HG03571 (cell line): ENCODE data around the gene EPN1.

Source experiments
- ATAC-seq: cut with Tn5 transposase; IDR thresholded peaks from one replicate; pipeline ENCODE4 v1.9.1; 2021; ENCODE audit not compliant: unreplicated experiment

EPN1 gene

DNA sequence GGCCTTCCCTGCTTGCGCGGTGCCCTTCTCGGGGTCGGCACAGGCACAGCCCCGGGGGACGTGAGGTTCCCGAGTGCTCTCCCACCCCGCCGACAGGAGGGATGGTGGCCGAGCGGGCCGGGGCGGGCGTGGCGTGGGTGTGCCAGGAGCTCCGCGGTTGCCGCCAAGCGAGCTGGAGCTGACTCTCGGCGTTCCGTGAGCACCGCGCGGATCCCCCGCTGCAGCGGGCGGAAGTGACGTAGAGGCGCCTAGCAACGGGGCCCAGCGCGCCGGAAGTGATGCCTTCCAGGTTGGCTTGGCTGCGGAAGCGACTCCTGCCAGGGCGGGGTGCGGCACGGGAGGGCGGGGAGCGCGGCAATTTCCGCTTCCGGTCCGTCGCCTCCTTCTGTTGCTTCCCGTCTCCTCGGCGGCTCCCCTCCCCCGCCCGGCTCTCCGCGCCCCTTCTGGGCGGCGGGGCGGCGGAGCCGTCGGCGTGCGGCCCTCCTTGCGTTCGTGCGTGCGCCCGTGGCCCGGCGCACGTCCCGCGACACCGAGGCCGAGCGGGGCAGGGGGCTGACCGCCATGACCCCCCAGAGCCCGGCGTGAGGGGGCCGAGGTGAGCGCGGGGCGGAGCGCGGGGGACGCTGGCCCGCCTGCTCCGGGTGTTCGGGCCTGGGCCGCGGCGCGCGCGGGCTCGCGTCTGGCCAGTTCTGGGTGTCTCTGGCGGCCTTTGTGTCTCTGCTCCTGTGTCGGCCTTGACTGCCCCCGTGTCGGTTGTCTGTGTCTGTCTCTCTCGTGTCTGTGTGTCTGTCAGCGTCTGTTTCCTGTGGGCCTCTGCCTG lies at the start of gene EPN1:
Gene EPN1 (plus strand): TSS at position 386 of the 820 bp plus-strand sequence. CDS start 3,402 bp downstream, outside the sequence.
- ATAC-seq, result peak; percentile 53

DNA sequence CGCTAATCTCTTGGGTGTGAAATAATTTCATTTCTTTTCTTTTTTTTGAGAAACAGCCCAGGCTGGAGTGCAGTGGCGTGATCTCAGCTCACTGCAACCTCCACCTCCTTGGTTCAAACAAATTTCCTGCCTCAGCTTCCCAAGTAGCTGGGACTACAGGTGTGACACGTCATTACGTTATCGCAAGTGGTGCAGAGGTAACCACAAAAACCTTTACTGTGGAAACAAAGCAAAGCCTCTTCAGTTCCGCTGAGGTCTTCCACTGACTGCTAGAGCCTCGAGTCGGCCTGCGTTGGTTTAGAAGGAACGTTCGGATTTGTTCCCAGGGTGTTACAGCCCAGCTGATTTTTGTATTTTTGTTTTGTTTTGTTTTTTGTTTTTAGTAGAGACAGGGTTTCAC lies 48.7 kb upstream of the EPN1 start:
- no peak for ATAC-seq

DNA sequence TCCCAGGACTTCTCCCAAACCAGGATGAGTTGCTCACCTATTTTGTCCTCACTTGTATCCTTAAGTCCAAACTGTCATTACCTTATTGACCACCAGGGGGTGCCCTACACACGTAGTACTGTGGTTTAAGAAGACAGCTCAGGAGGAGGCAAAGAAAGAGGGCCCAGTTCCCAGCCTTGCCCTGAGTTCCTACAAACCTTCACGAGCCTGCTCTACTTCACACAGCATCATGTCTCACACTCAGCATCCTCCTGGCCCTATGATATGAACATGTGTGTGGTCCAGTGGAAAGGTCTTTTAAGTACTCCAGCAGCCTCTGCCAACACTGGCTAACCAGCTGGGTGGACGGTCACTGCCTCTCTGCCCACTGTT lies 42.6 kb upstream of the EPN1 start:
- no peak for ATAC-seq

DNA sequence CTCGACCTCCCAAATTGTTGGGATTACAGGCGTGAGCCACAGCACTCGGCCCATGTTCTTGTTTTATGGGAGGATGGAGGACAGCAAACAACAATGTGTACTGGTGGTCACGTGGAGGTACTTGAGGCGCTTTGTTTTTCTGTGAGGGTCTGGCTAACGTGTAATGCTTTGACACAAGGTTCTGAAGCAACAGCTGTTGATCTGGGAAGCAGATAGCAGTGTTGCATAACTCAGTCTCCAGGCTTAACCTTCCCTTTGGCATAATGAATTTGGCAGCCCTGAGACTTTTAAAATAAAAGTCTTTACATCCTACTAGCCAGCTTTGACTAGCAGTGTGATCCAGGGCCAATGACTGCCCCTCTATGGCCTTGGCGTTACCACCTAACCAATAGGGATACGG lies 41.2 kb upstream of the EPN1 start:
- ATAC-seq, result no peak

DNA sequence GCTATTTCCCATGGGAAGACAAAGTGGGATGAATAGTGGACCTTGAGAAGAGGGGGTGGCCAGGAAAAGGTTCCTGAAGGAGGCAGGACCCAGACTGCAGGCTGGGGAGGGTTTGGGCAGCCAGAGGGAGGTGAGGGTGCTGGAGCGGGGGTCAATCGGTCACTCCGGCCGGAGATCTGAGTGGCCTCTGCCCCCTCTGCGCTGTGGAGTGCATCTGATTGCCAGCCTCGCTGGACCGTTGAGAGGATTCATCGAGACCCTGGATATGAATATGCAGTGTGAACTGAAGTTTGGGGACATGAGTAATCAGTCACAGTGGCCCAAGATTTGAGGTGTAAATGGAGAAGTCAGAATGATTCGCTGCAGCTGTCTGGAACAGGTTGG lies 39.7 kb upstream of the EPN1 start:
- ATAC-seq, result no peak

DNA sequence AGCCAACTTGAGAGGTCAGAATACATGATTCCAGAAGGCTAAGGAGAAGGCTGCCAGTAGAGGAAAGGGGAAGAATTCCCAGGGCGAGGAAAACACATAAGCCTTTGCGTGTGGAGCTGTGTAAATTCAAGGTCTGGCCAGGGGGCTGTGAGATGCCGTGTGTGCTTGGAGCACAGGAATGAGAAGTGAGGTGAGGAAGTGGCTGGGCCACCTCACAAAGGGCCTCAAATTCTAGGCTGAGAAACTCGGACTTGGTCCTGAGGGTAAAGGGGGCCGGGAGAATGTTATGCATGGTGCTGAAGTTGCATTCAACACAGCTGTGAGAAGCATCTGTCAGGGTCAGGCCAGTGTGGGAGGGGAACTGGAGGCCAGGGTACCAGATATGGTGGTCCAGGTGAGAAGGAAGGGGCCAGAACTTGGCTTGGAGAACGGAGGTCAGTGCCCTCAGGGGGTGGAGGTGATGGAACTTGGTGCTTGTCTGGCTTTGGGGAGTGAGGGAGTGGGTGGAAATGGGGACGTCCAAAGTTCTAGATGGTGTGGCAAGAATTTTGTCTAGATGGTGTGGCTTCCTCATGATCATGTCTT lies 39.1 kb upstream of the EPN1 start:
- no peak for ATAC-seq

DNA sequence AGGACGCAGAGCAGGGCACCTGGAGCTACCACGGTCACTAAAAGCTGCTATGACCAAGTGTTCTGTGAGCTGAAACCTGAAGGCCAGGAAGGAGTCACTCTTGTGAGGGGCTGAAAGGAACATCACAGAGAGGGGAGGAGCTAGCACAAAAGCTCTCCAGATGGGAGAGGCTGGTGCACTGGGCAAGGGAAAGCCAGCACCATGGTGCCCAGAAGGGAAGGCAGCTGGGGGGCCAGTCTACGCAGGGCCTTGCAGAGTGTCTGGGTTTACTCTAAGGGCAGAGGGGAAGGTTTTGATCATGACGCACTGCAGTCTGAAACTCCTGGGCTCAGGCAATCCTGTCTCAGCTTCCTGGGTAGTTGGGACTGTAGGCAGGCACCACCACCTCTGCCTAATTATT lies 38.3 kb upstream of the EPN1 start:
- no peak for ATAC-seq

DNA sequence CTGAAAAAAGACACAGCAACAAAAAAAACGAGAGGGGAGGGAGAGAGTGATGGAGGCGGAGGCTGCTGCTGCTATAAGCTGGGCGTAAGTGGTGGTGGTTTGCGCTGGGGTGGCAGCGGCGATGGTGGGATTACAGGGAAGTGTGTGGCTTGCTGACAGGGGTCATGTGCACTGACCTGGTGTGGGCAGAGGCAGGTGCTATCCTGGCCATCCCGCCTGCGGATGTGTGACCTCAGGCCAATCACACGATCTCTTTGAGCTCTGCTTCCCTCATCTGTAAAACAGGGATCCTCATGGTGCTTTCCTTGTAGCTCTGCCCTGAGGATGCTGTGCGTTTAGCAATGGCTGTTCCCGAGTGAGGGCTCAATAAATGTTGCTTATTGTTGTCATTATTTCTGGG lies 37.5 kb upstream of the EPN1 start:
- ATAC-seq, result no peak

DNA sequence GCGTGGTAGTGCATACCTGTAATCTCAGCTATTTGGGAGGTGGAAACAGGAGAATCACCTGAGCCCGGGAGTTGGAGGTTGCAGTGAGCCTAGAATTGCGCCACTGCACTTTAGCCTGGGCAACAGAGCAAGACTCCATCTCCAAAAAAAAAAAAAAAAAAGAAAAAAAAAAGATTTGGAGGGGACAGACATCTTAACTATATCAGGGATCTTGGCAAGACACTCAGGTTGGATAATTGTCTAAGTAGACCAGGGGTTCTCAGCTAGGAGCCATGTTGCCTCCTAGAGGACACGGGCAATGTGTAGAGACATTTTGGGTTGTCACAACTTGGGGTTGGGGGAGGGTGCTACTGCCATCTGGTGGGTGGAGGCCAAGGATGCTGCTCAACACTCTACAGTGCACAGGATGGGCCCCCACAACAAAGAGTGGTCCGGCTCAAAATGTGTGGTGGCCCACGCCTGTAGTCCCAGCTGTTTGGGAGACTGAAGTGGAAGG lies 36.1 kb upstream of the EPN1 start:
- ATAC-seq, result no peak

DNA sequence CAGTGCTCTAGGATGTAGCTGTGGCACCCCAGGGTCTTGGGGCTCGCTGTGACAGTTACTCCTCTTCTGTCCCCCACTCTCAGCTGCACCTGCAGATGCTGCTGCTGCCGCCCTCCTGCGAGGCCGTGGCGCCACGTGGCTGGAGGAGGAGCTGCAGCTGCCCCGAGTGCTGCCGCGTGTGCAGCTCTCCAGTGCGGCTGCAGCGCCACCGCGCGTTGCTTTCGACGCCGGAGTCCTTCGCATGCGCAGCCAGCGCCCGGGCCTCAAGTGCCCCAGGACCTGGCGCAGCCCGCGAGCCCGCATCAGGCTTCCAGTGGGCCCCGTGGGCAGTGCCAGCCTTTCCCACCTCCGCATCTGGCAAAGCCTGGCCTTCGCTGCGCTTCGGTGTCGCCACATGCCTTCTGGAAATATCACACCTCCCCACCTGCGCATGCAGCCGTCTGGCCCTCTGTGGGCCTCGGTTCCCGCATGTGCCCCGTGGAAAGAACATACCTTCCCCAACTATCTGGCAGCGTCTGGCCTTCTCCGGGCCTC lies 34.9 kb upstream of the EPN1 start:
- no peak for ATAC-seq

DNA sequence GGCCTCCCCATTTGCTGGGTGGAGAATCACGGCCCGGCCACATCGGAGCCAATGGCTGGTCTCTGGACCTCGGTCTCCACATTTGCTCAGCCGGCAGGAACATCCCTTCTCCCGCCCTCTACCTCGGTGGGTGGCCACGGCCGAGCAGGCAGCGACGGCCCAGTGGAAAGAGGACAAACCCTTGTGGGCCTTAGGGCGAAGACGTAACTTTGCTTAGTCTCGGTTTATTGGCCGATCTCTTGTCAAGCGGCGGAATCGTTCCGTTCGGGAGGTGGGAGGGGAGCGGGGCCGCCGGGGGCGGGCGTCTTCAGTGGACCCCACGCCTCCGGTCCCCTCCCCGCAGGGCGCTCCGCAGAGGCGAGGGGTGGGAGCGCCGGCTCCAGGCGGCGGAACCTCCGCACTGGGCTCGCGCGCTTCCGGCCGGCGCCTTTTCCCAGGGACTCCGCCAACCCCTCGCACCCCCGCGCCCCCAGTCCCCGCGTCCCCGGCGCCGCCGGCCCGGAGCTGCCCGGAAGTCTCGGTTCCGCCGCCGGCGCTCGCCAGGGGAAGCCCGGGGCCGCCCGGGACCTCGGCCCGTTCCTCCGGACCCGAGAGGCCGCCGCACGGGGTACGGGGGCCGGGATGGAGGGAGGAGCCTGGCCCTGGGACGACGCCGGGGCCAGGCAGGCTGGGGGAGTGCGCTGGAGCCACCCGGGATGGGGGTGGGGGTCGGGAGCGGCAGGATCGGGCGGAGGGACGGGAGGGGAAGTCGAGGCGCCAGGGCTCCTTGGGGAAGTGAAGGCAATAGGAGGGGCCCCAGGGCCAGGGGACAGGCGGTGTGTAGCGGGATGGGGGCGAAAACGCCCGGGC lies 34.2 kb upstream of the EPN1 start, which contains the start of gene ZNF580:
Gene ZNF580 (plus strand): TSS at position 426 of the 849 bp plus-strand sequence. CDS start 1,507 bp downstream, outside the sequence.
- no peak for ATAC-seq

DNA sequence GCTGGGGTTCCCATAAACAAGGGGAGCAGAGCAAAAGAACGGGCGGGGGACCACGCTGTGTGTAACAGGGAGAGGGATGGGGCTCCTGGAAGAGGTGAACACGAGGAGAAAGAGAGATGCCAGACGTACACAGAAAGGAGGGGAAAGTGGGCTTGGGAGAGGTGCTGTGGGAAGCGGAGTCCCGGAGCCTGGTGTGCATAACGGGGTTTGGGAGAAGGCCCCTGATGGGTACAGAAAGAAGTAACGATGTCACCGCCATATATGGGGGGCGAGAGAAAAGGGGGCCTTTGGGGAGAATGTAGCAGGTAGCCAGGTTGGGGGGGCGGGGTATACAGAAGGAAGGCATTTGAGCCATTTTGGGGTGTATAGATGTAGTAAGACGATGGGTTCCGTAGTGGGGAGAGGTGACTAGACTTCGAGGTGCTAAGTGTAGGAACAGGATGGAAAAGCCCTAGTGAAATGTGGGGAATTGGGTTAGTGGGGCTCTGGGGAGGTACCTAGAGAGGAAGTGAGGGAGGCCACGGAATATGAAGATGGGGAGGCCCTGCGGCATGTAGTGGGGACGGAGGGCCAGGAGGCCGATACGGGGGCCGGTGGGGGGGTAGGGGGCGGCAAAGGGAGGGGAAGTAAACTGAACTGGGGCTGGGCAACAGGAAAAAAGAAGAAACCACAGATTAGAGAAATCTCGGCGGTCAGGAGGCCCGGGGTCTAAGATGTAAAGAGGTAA lies 33.4 kb upstream of the EPN1 start:
- no peak for ATAC-seq

DNA sequence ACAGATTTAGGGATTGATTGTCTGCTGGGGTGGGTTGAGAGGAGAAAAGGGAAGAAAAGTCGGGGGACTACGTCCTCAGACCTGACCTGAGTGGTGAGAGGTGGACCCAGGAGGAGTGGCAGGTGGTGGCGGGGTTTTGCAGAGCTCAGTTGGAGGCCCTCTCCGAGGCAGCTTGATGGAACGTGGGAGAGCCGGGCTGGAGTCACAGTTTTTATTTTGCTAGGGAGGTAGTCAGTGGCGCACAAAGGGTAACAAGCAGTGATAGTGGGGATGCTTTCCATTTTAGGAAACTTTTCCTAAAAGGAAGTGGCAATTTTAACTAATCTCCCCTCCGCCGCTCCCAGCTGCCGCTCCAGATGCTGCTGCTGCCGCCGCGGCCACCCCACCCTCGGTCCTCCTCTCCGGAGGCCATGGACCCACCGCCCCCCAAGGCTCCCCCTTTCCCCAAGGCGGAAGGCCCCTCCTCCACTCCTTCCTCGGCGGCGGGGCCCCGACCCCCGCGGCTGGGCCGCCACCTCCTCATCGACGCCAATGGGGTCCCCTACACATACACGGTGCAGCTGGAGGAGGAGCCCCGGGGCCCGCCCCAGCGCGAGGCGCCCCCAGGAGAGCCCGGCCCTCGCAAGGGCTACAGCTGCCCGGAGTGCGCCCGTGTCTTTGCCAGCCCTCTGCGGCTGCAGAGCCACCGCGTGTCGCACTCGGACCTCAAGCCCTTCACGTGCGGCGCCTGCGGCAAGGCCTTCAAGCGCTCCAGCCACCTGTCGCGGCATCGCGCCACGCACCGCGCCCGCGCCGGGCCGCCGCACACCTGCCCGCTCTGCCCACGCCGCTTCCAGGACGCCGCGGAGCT lies 32.6 kb upstream of the EPN1 start:
- ATAC-seq, result no peak

DNA sequence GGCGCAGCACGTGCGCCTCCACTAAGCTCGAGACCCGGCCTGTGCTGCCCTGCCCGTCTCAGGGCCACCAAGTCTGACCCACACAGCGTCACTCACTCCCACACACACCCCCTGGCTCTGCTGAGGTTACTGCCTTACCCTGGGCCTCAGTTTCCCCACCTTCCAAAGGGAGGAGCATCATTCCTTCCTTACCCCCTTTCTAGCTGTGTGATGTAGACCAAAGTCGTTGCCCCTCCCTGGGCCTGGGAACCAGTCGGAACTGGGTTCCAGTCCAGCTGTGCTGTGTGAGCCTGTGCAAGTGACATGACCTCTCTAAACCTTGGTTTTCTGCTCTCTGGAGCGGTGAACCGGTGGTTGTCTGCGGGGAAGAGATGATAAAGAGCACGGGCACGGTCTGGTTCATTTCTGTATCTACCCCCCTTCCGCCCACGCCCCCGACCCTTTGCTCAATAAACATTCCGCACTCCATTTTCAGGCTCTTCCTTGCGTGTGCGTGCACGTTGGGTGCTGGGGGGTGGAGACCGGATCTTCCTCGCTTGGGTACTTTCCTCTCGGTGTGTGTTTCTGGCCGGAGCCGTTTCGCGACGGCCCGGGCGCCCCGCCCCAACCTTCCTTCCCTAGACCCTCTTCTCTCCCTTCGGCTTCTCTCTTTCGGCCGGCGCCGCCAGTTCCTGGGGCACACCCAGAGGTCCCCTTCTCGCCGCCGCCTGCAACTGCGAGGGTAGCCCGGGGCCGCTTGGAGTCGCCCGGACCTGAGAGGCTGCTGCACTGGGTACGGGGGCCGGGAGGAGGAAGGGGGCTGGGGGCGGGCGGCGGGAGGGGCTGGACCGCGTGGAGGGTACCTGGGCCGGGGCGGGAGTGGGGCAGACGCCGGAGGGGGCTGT lies 31.8 kb upstream of the EPN1 start, which contains the start of gene ZNF581:
Gene ZNF581 (plus strand): TSS at position 647 of the 884 bp plus-strand sequence. CDS start 923 bp downstream, outside the sequence.
- ATAC-seq, result peak; percentile 31

DNA sequence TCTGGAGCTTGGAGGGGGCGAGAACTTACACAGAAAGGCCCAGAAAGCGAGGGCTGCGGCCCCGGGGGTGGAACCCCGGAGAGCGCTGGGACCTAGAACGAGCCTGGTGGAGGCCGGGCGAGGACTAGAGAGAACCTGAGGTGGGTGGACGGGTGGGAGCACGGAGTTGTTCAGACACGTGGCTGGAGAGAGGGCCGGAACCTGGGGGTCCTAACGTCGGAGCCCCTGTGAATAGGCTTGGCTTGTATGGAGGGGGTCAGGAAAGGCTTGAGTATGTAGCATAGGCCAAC lies 31.2 kb upstream of the EPN1 start:
- no peak for ATAC-seq

DNA sequence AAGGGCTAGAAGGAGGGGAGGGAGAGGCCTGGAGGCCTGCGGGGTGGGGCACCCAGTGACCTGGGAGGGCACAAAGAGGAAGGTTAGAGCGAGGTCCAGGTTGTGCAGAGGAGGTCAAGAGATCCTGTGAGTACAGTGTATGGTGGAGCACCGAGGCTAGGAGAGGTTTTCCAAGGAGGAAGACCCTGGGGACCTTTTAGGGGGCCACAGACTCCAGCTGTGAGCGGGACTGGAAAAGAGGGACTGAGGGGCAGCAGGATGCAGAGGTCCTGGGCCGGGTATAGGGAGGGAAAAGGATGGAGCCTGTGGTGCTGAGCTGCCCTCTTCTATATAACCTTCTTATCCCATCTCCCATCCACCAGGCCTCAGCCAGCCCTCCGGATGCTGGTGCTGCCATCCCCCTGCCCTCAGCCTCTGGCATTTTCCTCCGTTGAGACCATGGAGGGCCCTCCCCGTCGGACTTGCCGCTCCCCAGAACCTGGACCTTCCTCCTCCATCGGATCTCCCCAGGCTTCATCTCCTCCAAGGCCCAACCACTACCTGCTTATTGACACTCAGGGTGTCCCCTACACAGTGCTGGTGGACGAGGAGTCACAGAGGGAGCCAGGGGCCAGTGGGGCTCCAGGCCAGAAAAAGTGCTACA lies 30.7 kb upstream of the EPN1 start:
- ATAC-seq, result no peak

DNA sequence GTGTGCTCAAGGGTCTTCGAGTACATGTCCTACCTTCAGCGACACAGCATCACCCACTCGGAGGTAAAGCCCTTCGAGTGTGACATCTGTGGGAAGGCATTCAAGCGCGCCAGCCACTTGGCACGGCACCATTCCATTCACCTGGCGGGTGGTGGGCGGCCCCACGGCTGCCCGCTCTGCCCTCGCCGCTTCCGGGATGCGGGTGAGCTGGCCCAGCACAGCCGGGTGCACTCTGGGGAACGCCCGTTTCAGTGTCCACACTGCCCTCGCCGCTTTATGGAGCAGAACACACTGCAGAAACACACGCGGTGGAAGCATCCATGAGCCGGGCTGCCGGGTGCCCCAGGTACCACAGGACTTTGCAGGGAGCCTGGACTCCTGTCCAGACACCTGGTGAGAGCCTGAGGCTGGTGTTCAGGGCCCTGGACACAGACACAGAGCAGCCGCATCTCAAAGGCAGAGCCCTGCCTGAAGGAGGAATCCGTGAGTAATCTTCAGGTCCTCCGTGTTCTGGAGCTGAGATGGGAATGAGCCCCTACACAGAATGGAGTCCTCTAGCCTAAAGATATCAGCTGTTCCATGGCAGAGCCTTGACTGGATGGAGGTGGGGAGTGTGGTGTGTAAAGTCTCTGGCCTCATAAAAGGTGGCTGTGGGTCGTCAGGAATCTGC lies 30.0 kb upstream of the EPN1 start:
- no peak for ATAC-seq

DNA sequence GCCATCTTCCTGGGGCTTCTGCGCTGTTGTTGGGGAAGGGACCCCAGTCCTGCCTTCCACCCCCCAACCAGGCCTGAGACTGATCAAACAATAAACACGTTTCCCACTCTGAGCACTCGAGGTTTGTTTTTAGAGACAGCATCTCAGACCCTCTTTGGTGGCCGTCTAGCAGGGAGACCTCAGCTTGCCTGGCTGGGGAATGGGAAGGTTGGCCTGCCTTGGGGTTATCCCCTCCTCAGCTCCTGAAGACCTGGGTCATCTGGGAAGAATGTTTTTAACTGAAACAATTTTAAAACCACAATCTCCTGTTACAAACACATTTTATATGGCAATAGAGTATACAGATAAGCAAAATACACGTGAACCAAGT lies 29.5 kb upstream of the EPN1 start:
- no peak for ATAC-seq
